ENCODE data around the gene NFATC3. TPM values are rescaled to one million over a fixed set of nuclear protein-coding genes. Genes with fewer than 3 reads are reported as not detected.

Gene NFATC3
- total and polyA plus RNA-seq, 2 of the 8 experiments (the other 6 are each of a cell fraction or from before 2014, with no cell fraction given): 17.6 to 34.5 TPM

DNA sequence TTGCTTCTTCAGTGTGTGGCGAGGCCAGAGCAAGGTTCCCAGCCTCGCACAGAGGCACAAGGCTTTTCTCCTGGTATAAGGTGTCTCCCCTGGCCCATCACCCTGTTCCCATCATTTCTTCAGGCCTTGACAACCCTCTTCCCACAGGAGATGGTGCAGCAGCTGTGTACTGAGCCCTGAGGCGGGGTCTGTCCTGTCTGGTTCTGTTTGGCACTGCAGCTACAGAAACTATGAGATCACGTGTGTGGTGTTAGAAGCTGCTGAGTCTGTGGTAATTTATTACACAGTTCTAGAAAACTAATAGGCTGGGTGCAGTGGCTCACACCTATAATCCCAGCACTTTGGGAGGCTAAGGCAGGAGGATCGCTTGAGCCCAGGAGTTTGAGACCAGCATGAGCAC, 167.2 kb downstream of the NFATC3 start (continued):
- no peak for TF ChIP-seq HDAC2 (IDR thresholded peaks at IDR 0.05; ENCODE audit: borderline replicate concordance in 1 of 2, low read depth in 2 of 2, low read length in 2 of 2)
- no peak for TF ChIP-seq SRF (IDR thresholded peaks at IDR 0.05; ENCODE audit: low read depth, low read length)
- TF ChIP-seq SP4 (IDR thresholded peaks at IDR 0.05; ENCODE audit: low read length): no peak
- no peak for TF ChIP-seq CBX5 (IDR thresholded peaks at IDR 0.05; ENCODE audit: low read depth, low read length)

All from H1 (cell line).